GM18526 (cell line): ENCODE results near the gene IL10RA.

Source experiments
- POLR2A ChIP-seq: IDR thresholded peaks from 3 replicates; pipeline ENCODE4 v1.6.1; 2011; ENCODE audit not compliant: insufficient read length; ENCODE audit errors: extremely low read depth

IL10RA gene

DNA sequence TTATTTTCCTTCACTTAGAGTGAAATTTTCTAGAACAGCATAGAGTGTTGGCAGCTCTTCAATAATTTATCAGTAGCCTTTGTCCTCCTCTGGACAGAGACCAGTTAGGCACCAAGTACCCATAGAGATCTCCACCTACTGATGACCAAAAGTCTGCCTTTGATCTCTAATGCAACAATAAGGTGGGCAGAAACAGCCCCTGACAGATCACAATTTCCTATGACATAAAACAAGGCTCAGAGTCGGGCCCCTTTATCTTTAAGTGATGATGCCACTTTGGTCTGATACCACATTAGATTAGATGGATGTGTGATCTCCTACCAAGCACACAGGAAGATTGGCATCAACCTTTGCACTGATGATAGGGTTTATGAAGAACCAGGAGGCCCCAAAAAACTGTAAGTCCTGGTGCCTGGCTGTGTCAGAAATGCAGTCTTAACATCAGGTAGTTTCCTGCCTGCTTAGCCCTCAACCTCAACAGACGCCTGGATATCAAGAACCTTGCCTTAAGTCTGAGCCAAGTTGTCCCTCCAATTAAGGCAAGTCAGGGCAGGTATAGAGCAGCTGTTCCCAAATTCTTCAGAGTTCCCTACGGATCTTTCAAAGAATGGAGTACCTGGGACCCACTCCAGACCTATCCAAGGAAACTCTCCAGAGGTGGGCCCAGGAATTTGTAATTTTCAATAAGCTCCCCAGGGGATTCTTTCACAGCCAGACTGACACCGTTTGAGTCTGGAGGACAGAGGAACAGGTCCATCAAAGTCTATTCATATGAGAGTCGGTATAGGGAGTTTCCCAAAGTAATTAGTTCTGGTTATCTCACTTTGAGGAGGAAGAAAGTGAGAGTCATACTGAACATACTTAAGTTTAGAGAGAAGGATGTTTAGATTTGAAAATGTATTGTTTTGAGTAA lies 60.1 kb downstream of the IL10RA start:
- TF ChIP-seq POLR2A, result no peak

- no peak for TF ChIP-seq POLR2A
These were observed 60.9 kb downstream of the IL10RA start for GRCh38 chr11:118046964-118047700.

GRCh38 chr11:118047749-118048148 lies 61.6 kb downstream of the IL10RA start:
- TF ChIP-seq POLR2A, result no peak

DNA sequence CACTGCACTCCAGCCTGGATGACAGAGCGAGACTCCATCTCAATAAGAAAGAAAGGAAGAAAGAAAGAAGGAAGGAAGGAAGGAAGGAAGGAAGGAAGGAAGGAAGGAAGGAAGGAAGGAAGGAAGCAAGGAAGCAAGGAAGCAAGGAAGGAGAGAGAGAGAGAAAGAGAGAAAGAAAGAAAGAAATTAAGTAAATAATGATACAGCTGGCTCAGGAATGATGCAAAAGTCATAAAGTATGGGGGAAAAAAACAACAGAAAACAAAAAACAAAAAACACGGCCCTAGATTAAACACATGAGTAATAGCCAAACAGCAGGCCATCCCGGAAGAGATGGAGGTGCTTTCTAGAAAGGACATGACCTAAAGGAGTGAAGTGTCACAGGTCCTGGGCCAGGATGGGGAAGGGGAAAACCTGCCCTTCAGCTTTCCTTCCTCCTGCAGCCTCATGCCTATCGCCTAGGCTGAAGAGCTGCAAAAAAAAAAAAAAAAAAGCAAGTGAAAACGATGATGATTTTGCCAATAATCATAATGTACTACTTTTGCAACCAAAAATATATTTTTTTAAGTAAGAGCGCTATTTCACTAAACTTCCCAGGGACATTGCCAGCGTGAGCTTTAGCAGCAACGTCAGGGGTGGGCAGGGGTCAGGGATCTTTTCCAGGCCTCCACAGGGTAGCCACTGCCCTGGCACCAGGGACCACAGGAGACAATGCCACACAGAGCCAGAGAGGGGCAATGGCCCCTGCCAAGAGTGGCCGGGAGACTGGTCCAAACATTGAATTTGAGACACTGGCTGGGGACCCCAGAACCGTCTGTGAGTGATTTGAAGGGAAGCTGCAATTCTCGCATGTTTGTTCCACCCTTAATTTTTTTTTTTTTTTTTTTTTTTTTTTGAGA lies 62.5 kb downstream of the IL10RA start:
- TF ChIP-seq POLR2A, result no peak

- no peak for TF ChIP-seq POLR2A
These were observed 63.6 kb downstream of the IL10RA start for GRCh38 chr11:118049771-118050170.

DNA sequence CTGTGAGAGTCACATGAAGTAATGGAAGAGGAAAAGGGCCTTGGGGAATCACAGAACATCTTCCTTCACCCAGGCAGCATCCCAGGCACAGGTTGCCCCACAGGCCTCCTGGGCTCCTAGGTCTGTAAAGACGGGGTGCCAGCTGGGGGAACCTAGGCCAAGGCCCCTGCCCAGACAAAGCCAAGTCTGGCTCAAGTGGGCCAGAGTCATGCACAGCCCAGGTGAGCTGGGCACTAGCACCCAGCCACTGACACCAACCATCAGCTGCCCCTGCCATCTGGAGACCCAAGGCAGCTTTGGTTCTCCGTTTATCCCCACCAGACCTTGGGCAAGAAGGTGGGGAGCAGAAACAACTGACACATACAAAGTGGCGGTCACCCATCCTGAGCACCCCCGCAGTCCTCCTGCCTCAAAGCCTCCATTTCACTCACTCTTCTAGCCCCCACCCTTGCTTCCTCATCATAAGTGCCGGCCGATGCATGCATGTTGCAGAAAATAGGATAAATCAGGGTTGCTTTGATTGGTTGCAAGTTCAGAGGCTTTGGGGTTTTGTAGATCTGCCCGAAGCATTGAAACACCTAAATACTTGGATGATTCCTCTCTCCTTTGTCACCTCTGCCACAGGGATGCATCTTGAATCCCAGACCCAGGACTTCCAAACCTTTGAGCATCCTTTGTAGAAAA lies 64.2 kb downstream of the IL10RA start:
- no peak for TF ChIP-seq POLR2A
